DOHH2 (cell line): ENCODE measurements around the gene ROR2.

ENCODE experiments used
- EZH2phosphoT487 ChIP-seq: fragments of 200-600 bp; sonication (generic); IDR thresholded peaks from 2 replicates; pipeline ENCODE4 v1.6.1; 2017; ENCODE audit warnings: borderline replicate concordance, mild to moderate bottlenecking, antibody characterized with exemption, low read length, moderate library complexity, mixed read lengths
- TF ChIP-seq, protein P1 (sequence below): fragments of 200-600 bp; sonication (generic); IDR thresholded peaks from one replicate; pipeline ENCODE4 v1.5.1; 2014; ENCODE audit warnings: antibody characterized with exemption, mild to moderate bottlenecking, low read depth, low read length; ENCODE audit not compliant: poor library complexity, severe bottlenecking

GRCh38 chr9:91991721-91992341 lies 41.8 kb upstream of the ROR2 start:
- TF ChIP-seq, protein P1, sequence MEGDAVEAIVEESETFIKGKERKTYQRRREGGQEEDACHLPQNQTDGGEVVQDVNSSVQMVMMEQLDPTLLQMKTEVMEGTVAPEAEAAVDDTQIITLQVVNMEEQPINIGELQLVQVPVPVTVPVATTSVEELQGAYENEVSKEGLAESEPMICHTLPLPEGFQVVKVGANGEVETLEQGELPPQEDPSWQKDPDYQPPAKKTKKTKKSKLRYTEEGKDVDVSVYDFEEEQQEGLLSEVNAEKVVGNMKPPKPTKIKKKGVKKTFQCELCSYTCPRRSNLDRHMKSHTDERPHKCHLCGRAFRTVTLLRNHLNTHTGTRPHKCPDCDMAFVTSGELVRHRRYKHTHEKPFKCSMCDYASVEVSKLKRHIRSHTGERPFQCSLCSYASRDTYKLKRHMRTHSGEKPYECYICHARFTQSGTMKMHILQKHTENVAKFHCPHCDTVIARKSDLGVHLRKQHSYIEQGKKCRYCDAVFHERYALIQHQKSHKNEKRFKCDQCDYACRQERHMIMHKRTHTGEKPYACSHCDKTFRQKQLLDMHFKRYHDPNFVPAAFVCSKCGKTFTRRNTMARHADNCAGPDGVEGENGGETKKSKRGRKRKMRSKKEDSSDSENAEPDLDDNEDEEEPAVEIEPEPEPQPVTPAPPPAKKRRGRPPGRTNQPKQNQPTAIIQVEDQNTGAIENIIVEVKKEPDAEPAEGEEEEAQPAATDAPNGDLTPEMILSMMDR, result no peak
- TF ChIP-seq EZH2phosphoT487, result no peak
